NCI-H226 (cell line): Measurements from ENCODE around the gene LIFR.
A peak's percentile ranks its signal among the peaks of the same experiment; 100 is the strongest.

Experiments used
- DNase-seq: peaks from one replicate; pipeline ENCODE4 v3.0.0-alpha.2; 2015

LIFR gene, protein sequence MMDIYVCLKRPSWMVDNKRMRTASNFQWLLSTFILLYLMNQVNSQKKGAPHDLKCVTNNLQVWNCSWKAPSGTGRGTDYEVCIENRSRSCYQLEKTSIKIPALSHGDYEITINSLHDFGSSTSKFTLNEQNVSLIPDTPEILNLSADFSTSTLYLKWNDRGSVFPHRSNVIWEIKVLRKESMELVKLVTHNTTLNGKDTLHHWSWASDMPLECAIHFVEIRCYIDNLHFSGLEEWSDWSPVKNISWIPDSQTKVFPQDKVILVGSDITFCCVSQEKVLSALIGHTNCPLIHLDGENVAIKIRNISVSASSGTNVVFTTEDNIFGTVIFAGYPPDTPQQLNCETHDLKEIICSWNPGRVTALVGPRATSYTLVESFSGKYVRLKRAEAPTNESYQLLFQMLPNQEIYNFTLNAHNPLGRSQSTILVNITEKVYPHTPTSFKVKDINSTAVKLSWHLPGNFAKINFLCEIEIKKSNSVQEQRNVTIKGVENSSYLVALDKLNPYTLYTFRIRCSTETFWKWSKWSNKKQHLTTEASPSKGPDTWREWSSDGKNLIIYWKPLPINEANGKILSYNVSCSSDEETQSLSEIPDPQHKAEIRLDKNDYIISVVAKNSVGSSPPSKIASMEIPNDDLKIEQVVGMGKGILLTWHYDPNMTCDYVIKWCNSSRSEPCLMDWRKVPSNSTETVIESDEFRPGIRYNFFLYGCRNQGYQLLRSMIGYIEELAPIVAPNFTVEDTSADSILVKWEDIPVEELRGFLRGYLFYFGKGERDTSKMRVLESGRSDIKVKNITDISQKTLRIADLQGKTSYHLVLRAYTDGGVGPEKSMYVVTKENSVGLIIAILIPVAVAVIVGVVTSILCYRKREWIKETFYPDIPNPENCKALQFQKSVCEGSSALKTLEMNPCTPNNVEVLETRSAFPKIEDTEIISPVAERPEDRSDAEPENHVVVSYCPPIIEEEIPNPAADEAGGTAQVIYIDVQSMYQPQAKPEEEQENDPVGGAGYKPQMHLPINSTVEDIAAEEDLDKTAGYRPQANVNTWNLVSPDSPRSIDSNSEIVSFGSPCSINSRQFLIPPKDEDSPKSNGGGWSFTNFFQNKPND

GRCh38 chr5:38556599-38557307 is at the start of gene LIFR:
TSS of gene LIFR (minus strand) at chr5:38556646. CDS start at chr5:38530647, 25,999 bp downstream.
- DNase-seq, result peak; percentile 77

- DNase-seq, result no peak
Measured at GRCh38 chr5:38605610-38606009, 49.2 kb upstream of the LIFR start.

- DNase-seq, result peak; percentile 38
Measured at GRCh38 chr5:38603691-38604090, 47.2 kb upstream of the LIFR start.

DNA sequence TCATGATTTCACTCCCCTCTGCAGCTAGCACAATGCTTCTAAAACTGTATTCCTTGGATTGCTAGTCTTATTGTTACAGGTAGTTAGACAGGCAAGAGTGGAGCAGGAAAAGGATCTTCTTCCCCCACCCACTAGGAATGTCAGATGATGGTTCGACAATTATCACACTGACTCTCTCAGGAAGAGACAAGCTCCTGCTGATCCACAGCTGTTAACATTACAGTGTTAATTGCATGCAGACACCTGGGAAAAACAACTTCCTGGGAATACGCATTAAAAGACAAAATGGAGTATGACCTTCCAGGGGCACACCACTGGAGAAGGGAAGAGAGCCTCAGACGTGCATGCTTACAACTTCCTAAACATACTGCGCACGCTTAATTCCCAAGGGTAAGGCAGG is 46.2 kb upstream of the LIFR start:
- DNase-seq, result no peak

GRCh38 chr5:38601863-38602298 is 45.4 kb upstream of the LIFR start:
- peak; percentile 79 for DNase-seq

DNA sequence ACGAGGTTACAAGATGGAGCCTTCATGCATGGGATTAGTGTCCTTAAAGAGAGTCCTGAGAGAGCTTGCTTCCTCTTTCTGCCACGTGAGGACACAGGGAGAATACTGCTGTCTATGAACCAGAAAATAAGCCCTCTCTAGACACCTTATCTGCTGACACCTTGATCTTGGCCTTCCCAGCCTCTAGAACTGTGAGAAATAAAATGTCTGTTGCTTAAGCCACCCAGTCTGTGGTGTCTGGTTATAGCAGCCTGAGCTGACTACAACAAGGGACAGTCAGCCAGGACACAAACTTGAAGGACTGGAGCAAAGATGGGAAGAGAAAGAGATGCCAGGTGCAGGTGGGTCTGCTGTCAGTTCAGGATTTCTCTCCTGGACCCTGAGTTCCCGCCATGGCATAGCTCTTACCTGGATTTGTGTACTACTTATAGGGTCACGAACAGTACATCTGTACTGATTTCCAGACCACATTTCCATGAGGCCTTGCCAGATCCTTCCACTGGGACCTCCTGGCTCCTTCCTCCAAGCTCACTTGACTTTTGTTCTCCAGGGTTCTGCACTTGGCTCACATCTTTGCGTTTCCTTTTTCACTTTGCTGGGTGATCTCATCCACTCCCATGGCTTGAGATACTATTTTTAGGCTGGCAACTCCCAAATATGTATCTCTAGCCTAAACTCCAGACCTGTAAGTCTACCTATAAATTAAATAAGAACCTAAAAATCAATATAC is 44.9 kb upstream of the LIFR start:
- no peak for DNase-seq

DNA sequence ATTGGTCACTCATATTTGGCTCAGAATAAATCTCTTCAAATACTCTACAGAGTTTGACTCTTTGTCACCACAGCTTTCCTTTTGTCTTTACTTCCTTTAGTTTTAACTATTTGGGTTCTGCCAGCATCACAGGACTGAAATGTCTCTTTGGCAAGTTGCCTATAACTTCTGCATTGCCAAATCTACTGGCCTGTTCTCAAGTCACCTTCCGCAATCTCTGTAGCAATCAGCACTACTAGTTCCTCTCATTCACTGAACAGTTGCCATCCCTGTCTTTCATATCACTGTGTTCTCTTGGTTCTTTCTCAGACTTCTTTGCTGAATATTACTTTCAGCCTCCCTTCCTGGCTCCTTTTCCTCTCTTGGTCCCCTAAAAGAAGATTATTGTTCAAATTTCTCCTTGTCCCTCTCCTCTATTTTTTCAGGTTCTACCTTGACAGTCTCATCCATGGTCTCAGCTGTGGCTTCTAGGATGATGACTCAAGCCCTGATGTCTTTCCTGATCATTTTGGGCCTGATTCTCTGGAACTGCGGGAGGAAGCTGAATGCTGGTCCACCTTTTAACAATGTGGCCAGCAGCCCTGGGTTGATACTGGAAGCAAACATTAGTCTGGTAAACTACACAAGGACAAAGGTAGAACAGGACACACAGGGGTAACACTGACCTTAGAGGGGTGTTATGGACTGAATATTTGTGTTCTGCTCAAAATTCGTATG is 44.0 kb upstream of the LIFR start:
- DNase-seq, result peak; percentile 28

GRCh38 chr5:38599751-38600150 is 43.3 kb upstream of the LIFR start:
- DNase-seq, result peak; percentile 46

DNA sequence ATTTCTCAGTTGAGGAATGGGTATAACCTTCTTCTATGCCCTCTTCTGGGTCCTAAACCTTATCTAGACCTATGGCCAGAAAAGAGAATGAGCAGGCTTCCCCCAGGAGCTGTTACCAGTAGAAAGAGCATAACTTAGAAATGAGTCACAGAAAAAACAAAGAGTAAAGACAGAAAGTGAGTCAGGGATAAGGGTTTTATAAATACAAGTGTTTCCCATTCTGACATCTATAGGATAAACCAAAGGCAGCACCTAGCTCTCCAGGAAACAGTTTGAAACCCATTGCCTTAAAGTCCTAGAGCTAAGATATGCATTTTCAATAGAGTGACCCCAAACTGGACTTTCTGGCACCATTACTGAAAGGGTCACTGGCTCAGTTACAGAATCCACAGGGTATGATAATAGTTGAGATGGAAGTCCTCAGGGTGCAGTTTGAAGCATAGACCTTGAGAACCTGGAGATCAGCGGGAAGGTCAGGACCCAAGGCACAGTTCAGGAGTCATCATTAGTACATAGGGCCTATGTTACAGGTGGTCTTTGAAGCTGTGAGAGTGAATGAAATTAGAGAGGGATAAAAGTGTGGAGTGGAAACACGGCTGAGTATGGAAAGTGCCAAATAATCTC is 42.7 kb upstream of the LIFR start:
- peak; percentile 92 for DNase-seq

GRCh38 chr5:38598296-38598993 is 42.0 kb upstream of the LIFR start:
- no peak for DNase-seq

DNA sequence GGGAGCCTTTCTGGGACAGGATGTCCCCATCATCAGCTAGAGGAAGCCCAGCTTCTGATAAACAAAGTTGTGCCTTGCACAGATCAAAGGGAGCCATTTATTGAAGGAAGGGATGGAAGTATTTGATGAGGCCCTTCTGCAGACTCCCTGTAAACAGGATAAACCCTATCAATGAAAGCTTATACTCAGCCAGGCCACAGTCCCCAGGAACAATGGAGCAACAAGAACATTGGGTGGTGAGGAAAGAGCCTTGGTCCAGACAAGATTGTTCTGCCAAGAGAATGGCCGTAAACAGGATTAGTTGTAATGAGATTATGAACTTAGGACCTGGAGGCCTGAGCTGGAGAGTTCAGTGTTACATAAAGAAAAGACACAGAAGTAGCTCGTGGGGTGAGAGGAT is 40.5 kb upstream of the LIFR start:
- DNase-seq, result no peak

GRCh38 chr5:38595132-38595745 is 38.8 kb upstream of the LIFR start:
- DNase-seq, result peak; percentile 83

DNA sequence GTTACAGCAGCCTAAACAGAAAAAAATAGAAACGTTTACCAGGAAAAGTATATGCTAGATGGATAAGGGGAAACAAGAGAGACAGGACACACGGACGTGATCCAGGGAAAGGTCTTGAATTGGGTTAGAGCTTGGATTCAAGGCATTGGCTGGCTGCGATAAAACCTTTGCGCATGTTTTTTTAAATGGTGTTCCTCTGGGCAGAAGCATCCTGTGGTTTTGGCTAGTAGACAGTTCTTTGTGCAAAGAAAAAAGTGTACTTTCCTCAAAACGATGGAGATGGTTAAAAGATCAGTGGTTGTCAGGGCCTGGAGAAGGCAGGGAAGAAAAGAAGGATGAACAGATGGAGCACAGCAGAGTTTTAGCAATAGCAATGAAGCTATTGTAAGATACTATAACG is 37.5 kb upstream of the LIFR start:
- DNase-seq, result no peak

DNA sequence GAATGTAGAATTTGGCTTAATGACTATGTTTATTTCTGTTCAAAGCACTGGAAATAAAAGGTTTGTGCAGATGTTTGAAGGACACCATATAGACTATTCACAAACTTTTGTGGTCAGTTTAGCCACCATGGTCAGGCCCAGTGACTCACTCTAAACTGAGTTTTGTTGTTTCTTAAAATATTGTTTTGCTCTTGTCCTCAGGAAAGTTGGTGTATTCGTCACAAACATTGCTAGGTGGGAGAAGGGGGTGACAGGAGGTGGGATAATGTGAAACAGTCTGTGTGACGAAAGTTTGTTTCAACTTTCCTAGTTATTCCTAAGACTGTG is 35.0 kb upstream of the LIFR start:
- DNase-seq, result no peak

GRCh38 chr5:38590838-38591522 is 34.5 kb upstream of the LIFR start:
- DNase-seq, result no peak

DNA sequence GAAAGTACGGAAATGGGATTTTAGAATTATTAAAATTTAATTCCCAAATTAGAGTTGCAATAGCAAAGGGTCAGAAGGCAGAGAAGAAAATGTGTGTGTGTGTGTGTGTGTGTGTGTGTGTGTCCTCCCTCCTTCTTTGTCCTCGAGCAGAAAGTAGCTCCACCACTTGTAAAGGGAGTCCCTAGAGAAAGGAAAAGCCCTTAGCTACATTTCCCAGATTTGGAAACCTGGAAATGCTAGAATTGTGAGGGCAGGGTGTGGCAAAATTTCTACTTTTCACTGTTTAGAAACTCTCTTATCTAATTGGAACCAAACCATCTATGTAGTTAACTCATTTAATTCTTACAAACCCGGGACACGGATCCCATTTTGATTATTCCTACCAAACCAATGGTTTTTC is 33.2 kb upstream of the LIFR start:
- DNase-seq, result no peak

GRCh38 chr5:38585816-38586215 is 29.4 kb upstream of the LIFR start:
- DNase-seq, result no peak

DNA sequence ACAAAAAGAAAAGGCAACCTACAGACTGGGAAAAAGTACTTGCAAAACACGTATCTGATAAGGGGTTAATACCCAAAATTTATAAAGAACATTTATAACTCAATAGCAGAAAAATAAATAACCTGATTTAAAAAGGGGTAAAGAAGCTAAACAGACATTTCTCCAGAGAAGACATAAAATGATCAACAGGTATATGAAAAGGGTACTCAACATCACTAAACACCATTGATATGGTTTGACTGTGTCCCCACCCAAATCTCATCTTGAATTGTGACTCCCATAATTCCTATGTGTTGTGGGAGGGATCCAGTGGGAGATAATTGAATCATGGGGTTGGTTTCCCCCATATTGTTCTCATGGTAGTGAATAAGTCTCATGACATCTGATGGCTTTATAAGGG is 27.1 kb upstream of the LIFR start:
- no peak for DNase-seq

GRCh38 chr5:38582975-38583319 is 26.5 kb upstream of the LIFR start:
- DNase-seq, result no peak
